Naive B cell (primary cell): Measurements from ENCODE around the gene DUSP9. TPM values are rescaled to one million over a fixed set of nuclear protein-coding genes. Genes with fewer than 3 reads are reported as not detected.
A peak's percentile ranks its signal among the peaks of the same experiment; 100 is the strongest.
"Not testable (repeated sequence)": the region's sequence is repeated elsewhere in the genome, so short reads cannot be mapped to it uniquely, and the experiment has no call there.

Source experiments
- ATAC-seq, 2 donors: fragments of 150-1000 bp; cut with Tn5 transposase; 2 replicates each; pipeline ENCODE4 v1.10.0; 2021; ENCODE audit warnings: low read depth in 2 of 2, mild to moderate bottlenecking in 2 of 2, moderate library complexity in 2 of 2
- DNase-seq: peaks from one replicate; pipeline ENCODE4 v3.0.0; 2022
- H3K27ac Mint-ChIP-seq, 6 donors: one replicate each; pipeline ENCODE4 v1.8.0; 2020 to 2022; ENCODE audit warnings: mild to moderate bottlenecking in 6 of 6, mixed read lengths in 6 of 6, moderate library complexity in 5 of 6, inconsistent platforms in 2 of 6
- H3K27me3 Mint-ChIP-seq, 3 donors: one replicate each; pipeline ENCODE4 v1.8.0; 2021 to 2022; ENCODE audit warnings: mixed read lengths in 3 of 3, mild to moderate bottlenecking in 1 of 3
- H3K36me3 Mint-ChIP-seq, 2 donors: one replicate each; pipeline ENCODE4 v1.8.0; 2020 to 2022; ENCODE audit warnings: mixed read lengths in 2 of 2, inconsistent platforms in 1 of 2, mild to moderate bottlenecking in 1 of 2
- H3K4me1 Mint-ChIP-seq, 3 donors: one replicate each; pipeline ENCODE4 v1.8.0; 2020 to 2022; ENCODE audit warnings: mixed read lengths in 3 of 3, inconsistent platforms in 1 of 3, mild to moderate bottlenecking in 1 of 3, moderate library complexity in 1 of 3
- H3K4me3 Mint-ChIP-seq, 8 donors: one replicate each; pipeline ENCODE4 v1.8.0; 2020 to 2022; ENCODE audit warnings: mild to moderate bottlenecking in 8 of 8, mixed read lengths in 8 of 8, moderate library complexity in 8 of 8, inconsistent platforms in 2 of 8
- H3K9me3 Mint-ChIP-seq, 7 donors: one replicate each; pipeline ENCODE4 v1.8.0; 2020 to 2022; ENCODE audit warnings: mixed read lengths in 7 of 7, mild to moderate bottlenecking in 5 of 7, inconsistent platforms in 2 of 7, moderate library complexity in 1 of 7
- polyA plus RNA-seq, 6 donors: library from polyadenylated mRNA; unstranded; fragments of 300-500 nt; fragmentation: Illumina TruSeq; gene quantifications; one replicate each; pipeline ENCODE4 v1.2.3, GENCODE V29; 2021; ENCODE audit warnings: low read depth in 6 of 6

DUSP9 gene
- polyA plus RNA-seq, 6 donors from 2014 or later, result not detected

DNA sequence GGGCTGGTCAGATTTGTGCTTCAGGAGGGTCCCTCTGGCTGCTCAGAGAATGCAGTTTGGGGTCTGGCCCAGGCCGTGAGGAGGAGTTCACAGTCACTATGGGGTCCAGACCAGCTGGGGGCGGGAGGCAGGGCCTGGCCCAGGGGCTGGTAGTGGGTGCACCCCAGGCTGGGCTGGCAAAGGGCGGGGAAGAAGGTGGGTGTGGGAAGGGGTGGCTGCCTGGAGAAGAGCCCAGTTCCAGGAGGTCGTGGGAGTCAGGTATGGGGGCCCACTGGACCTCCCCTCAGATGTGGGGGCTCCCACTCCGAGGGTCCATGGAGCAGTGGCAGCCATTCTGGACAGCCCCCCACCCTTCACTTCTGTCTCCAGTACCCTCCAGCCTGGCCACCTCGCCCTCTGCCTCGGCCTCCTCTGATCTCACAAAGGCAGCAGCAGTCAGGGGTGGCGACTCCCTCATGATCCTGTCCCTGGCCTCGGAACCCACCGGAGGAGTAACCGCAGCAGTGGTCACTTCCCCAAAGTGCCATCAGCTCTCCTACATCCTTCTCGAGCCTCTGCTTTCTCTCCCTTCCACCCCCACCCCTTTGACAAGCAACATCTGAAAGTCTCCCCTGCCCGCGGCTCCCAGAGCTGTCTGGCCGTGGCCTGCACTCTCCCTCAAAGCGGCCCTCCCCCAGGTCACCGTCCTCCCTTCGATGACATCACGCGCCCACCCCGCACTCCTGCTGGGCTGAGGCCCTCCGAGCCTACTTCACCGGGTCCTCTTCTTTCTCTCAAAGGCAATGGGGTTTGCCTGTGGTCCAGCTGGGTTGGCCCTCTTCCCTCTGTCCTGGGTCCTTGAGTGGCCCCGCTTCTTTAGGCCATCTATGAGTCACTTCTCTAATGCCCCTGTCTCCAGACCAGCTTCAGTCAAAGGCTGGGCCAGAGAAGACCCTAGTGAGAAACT is 39.0 kb downstream of the DUSP9 start:
- Mint-ChIP-seq H3K27ac (peak overlapping the region in 1 of 6 donors; percentile 74), H3K27me3 (peaks cover 3 to 26% (median 15%) of the 10 kb centered on the region in 3 donors), H3K4me1 (peaks cover 0 to 10% (median 0%) of the 10 kb centered on the region in 3 donors), H3K4me3 (peak overlapping the region in 6 of 8 donors; percentile 37 to 83 (median 42)), H3K9me3 (peaks cover 0 to 4% (median 1%) of the 10 kb centered on the region in 7 donors), H3K36me3 (no peaks in the 10 kb centered on the region)
- no peak for DNase-seq
- ATAC-seq, result no peak

- Mint-ChIP-seq H3K4me1 (peaks cover 0 to 10% (median 0%) of the 10 kb centered on the region in 3 donors), H3K27me3 (peaks cover 3 to 27% (median 15%) of the 10 kb centered on the region in 3 donors), H3K4me3 (peak overlapping the region in 6 of 8 donors; percentile 37 to 83 (median 54)), H3K27ac (no peak overlapping the region), H3K36me3 (no peaks in the 10 kb centered on the region), H3K9me3 (peaks cover 0 to 4% (median under 1%) of the 10 kb centered on the region in 7 donors)
- ATAC-seq, result no peak
- no peak for DNase-seq
Observed at GRCh38 chrX:153686711-153687110, 39.7 kb downstream of the DUSP9 start.

DNA sequence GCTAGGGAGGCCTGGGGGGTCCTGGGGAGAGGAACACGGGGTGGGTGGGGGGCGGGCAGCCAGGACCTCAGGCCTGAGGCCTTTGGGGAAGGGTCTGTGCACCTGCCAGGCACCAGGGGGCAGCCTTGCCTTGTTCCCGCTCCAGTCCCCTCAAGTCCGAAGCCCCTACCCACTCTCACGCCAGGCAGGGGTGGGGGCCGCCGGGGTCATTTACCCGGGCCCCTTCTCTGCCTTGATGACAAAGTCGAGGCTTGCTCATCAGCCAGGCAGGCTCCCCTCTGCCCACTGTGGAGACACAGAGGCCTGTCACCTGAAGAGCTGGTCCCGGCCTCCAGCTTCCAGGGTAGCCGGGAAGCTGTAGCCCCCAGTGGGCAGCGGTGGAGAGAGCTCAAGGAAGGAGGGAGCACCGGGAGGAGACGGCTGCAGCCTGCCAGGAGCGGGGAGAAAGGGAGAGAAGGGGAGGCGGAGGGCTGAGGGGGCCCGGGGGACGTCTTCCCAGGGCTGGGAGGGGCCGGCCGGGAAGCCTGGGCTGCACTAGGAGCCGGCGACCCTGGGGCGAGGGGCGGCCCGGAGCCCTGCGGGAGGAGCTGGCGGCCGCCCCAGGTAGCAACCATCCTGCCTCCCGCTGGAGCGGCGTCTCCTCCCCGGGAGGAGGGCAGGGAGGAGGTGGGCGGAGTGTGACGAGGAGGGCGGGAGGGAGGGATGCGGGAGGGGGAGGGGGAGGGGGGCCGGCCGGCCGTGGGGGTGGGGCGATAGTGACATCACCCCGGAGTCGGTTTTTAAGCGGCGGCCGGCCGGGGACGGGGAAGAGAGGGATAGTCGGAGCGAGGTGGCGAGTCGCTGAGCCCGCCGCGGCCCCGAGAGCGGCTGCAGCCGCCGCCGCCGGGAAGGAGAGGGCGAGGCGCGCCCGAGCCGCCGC is 40.4 kb downstream of the DUSP9 start, which contains the start of gene SLC6A8:
Gene SLC6A8, plus strand, starts transcription at position 806 of the 919 bp plus-strand sequence. CDS start 649 bp downstream, outside the sequence.
- peak within 1 kb of the TSS; percentile 64 to 91 (median 84) for H3K4me3 Mint-ChIP-seq
- DNase-seq (peak; percentile 32), ATAC-seq (peak; percentile 43 to 58)
- H3K36me3 Mint-ChIP-seq, result no peaks in the 10 kb centered on the region
- peaks cover 0 to 10% (median 0%) of the 10 kb centered on the region in 3 donors for H3K4me1 Mint-ChIP-seq
- peaks cover 0 to 4% (median 0%) of the 10 kb centered on the region in 7 donors for H3K9me3 Mint-ChIP-seq
- peak within 1 kb of the TSS in 2 of 6 donors; percentile 54 to 69 for H3K27ac Mint-ChIP-seq
- H3K27me3 Mint-ChIP-seq, result peaks cover 3 to 27% (median 15%) of the 10 kb centered on the region in 3 donors

- no peak for DNase-seq
- Mint-ChIP-seq H3K4me1 (peaks cover 0 to 10% (median 0%) of the 10 kb centered on the region in 3 donors), H3K4me3 (peak overlapping the region in 1 of 8 donors; percentile 83), H3K27ac (no peak overlapping the region), H3K27me3 (peaks cover 0 to 27% (median 15%) of the 10 kb centered on the region in 3 donors), H3K36me3 (no peaks in the 10 kb centered on the region), H3K9me3 (peaks cover 0 to 4% (median 0%) of the 10 kb centered on the region in 7 donors)
- ATAC-seq, result peak; percentile 45 to 49
Observed at GRCh38 chrX:153688071-153688470, 41.1 kb downstream of the DUSP9 start.

DNA sequence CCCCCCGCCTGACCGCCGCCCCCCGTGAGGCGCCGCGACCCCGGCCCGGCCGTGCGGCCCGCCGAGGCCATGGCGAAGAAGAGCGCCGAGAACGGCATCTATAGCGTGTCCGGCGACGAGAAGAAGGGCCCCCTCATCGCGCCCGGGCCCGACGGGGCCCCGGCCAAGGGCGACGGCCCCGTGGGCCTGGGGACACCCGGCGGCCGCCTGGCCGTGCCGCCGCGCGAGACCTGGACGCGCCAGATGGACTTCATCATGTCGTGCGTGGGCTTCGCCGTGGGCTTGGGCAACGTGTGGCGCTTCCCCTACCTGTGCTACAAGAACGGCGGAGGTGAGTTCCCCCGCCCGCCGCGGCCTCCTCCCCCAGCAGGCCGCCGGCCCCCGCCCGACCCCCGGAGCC is 41.5 kb downstream of the DUSP9 start:
- DNase-seq, result no peak
- Mint-ChIP-seq H3K27me3 (peaks cover 0 to 27% (median 15%) of the 10 kb centered on the region in 3 donors), H3K36me3 (no peaks in the 10 kb centered on the region), H3K9me3 (peaks cover 0 to 3% (median 0%) of the 10 kb centered on the region in 7 donors), H3K27ac (no peak overlapping the region), H3K4me3 (no peak overlapping the region), H3K4me1 (peaks cover 0 to 10% (median 0%) of the 10 kb centered on the region in 3 donors)
- ATAC-seq, result peak in 1 of 2 donors; percentile 8

GRCh38 chrX:153688911-153689590 is 42.0 kb downstream of the DUSP9 start:
- no peaks in the 10 kb centered on the region for H3K36me3 Mint-ChIP-seq
- no peak overlapping the region for H3K4me3 Mint-ChIP-seq
- no peak overlapping the region for H3K27ac Mint-ChIP-seq
- no peaks in the 10 kb centered on the region for H3K9me3 Mint-ChIP-seq
- DNase-seq (no peak), ATAC-seq (no peak)
- peaks cover 0 to 10% (median 0%) of the 10 kb centered on the region in 3 donors for H3K4me1 Mint-ChIP-seq
- peaks cover 0 to 27% (median 15%) of the 10 kb centered on the region in 3 donors for H3K27me3 Mint-ChIP-seq

DNA sequence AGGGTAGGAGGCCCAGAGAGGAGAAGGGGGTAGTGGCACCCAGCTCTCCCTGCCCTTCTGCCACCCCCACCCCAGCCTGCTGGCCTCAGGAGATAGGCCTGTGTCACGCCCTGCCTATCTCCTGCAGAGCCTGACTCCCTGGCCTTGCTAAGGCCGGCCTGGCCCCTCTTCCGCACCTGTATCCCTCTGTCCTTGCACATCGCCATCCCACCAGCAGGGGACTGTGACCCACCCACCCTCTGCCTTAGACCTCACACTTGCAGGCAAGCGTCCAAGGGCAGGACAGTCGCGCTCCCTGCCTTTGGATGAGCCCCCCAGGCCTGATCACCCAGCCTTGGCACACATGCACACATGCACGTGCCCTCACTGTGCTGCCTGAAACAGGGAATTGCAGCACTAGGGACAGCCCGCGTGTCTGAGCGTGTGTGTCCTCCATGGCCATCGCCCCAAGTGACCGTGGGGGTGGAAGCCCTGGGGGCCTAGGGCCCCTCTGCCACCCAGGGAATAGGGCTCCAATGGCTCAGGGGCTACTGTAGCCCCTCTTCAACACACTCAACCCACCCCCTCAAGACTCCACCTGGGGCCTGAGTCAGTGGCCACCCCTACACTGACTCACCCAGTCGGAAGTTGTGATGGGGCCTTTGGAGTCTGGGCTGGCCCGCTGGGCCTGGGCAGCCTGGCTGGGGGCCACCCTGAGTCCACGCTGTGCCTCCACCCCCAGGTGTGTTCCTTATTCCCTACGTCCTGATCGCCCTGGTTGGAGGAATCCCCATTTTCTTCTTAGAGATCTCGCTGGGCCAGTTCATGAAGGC is 42.9 kb downstream of the DUSP9 start:
- Mint-ChIP-seq H3K36me3 (no peaks in the 10 kb centered on the region), H3K27me3 (peaks cover 0 to 27% (median 15%) of the 10 kb centered on the region in 3 donors), H3K9me3 (no peaks in the 10 kb centered on the region), H3K27ac (no peak overlapping the region), H3K4me1 (peaks cover 0 to 10% (median 0%) of the 10 kb centered on the region in 3 donors), H3K4me3 (peak overlapping the region in 2 of 8 donors; percentile 16 to 29)
- DNase-seq (no peak), ATAC-seq (no peak)

- Mint-ChIP-seq H3K4me3 (peak overlapping the region in 1 of 8 donors; percentile 29), H3K27me3 (peaks cover 0 to 27% (median 14%) of the 10 kb centered on the region in 3 donors), H3K36me3 (no peaks in the 10 kb centered on the region), H3K4me1 (peaks cover 0 to 10% (median 0%) of the 10 kb centered on the region in 3 donors), H3K27ac (no peak overlapping the region), H3K9me3 (no peaks in the 10 kb centered on the region)
- no peak for DNase-seq
- ATAC-seq, result no peak
Observed at GRCh38 chrX:153690466-153690865, 43.5 kb downstream of the DUSP9 start.

DNA sequence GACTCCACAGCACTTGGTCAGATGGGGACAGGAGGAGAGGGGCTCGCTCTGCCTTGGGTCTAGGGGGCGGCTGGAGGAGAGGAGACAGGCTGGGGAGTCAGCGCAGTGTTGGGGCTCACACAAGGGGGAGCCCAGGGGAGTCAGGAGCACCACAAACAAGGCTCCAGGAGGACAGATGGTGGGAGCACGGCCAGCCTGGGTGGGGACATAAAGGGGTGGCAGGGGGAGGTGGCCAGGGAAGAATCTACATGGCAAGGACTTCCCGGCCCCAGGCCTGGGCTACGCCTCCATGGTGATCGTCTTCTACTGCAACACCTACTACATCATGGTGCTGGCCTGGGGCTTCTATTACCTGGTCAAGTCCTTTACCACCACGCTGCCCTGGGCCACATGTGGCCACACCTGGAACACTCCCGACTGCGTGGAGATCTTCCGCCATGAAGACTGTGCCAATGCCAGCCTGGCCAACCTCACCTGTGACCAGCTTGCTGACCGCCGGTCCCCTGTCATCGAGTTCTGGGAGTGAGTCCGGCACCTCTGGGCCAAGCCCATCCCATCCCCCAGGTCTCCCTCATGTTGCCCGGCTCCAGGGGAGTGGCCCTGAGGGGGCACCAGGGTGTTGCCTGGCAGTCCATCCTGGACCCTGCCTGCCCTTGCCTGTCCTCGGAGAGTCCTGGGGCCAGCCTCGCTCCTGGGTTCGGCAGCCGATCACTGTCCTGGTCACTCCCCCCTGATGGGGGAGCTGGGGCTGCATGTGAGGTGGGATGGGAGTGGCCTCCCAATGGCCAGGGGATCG is 44.2 kb downstream of the DUSP9 start:
- not testable (repeated sequence) for ATAC-seq, H3K27ac Mint-ChIP-seq, H3K9me3 Mint-ChIP-seq, H3K4me1 Mint-ChIP-seq, DNase-seq, H3K36me3 Mint-ChIP-seq, H3K4me3 Mint-ChIP-seq
- peaks cover 0 to 24% (median 6%) of the 10 kb centered on the region in 3 donors for H3K27me3 Mint-ChIP-seq

GRCh38 chrX:153692003-153692402 is 45.0 kb downstream of the DUSP9 start:
- peaks cover 0 to 17% (median 0%) of the 10 kb centered on the region in 3 donors for H3K27me3 Mint-ChIP-seq
- H3K9me3 Mint-ChIP-seq, result no peaks in the 10 kb centered on the region
- no peak overlapping the region for H3K4me3 Mint-ChIP-seq
- H3K4me1 Mint-ChIP-seq, result peaks cover 0 to 4% (median 0%) of the 10 kb centered on the region in 3 donors
- DNase-seq (no peak), ATAC-seq (no peak)
- H3K27ac Mint-ChIP-seq, result no peak overlapping the region
- H3K36me3 Mint-ChIP-seq, result no peaks in the 10 kb centered on the region

DNA sequence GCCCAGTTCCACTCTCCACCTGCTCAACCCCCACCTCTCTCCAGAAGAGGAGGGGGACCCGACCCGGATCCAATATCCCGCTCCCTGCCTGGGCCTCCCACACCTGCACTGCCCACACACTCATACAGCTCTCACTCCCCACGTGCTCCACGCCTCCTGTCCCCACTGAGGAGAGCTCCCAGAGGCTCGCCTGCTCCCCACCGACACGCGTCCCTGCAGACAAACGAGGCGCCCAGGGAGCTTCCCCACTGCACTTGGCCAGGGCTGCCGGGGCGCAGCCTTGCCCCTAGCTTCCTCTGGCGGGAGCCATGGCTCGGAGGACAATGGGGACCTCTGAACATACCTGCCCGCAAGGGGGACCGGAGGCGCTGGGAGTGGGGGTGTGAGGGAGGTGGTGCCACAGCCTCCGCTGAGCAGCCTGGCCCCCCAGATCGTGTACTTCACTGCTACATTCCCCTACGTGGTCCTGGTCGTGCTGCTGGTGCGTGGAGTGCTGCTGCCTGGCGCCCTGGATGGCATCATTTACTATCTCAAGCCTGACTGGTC is 45.7 kb downstream of the DUSP9 start:
- Mint-ChIP-seq H3K27me3 (peaks cover 0 to 11% (median 0%) of the 10 kb centered on the region in 3 donors), H3K36me3 (no peaks in the 10 kb centered on the region), H3K4me1 (no peaks in the 10 kb centered on the region), H3K4me3 (no peak overlapping the region), H3K9me3 (peaks cover 0 to 3% (median 0%) of the 10 kb centered on the region in 7 donors), H3K27ac (peak overlapping the region in 1 of 6 donors; percentile 36)
- no peak for DNase-seq
- ATAC-seq, result no peak
